Kidney epithelial cell (primary cell): ENCODE results near the gene KLHL29. TPM values are rescaled to one million over a fixed set of nuclear protein-coding genes. Genes with fewer than 3 reads are reported as not detected.

Experiments
- DNase-seq: peaks from one replicate; pipeline ENCODE4 v3.0.0-alpha.2; 2010; ENCODE audit warnings: low read depth
- H3K27me3 ChIP-seq: 2 replicates; pipeline ENCODE4 v1.6.0; 2011; ENCODE audit warnings: low read length; ENCODE audit not compliant: control insufficient read depth, insufficient read depth
- H3K36me3 ChIP-seq: 2 replicates; pipeline ENCODE4 v1.5.1; 2011; ENCODE audit warnings: low read length; ENCODE audit not compliant: control insufficient read depth, insufficient read depth
- H3K4me3 ChIP-seq: 2 replicates; pipeline ENCODE4 v1.5.1; 2011; ENCODE audit warnings: low read depth, mild to moderate bottlenecking, control low read depth, low read length
- CTCF ChIP-seq: IDR thresholded peaks from 2 replicates; pipeline ENCODE4 v1.5.1; 2011; ENCODE audit warnings: mild to moderate bottlenecking, moderate library complexity, low read length, control low read depth, inconsistent platforms; ENCODE audit not compliant: insufficient read depth, poor library complexity, severe bottlenecking
- total RNA-seq: library from RNA; depleted of rRNA; stranded (reverse); fragments of >200 nt; gene quantifications from 2 replicates; pipeline ENCODE4 v1.2.3, GENCODE V29; 2015

KLHL29 gene
- total RNA-seq, 1 donor from 2014 or later: 12.4 TPM

DNA sequence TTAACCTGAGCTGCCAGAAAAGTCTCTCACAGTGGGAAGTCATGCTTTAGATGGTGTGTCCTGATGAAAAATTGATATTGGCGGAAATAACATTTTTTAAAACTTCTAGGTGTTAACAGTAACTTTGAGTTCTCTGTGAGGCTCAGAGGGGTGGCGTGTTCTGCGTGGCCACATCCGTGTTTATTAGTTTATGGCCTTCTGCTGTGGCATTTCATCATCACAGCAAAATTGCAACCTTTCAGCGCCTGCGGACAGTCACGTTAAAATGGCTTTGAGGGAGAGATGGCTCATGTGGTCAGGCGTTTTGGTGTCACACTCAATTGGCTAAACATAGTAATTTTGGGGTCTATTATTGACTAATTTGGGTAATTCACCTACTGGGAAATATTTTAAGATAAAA is 42.4 kb downstream of the KLHL29 start:
- no peak for TF ChIP-seq CTCF
- Histone ChIP-seq H3K4me3 (no peak overlapping the region), H3K27me3 (no peaks in the 10 kb centered on the region), H3K36me3 (no peaks in the 10 kb centered on the region)
- no peak for DNase-seq

DNA sequence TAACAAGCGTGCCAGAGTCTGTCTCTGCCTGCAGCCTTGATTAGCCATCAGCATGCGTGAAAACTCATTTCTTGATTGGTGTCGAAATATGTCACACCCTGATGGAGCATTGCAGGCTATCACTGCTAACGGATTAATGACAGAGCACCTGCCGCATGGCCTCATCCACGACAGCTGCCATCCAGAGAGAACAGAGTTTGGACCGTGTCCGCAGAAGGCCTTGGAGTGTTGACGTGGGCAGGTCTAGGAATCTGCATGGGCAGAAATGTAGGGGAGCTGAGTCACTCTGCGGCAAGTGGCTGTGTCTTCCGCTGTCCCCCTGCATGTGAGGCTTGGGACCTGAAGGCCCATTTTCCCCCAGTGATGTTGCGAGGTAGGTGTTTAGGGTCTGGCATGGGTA is 43.0 kb downstream of the KLHL29 start:
- H3K36me3 ChIP-seq: no peaks in the 10 kb centered on the region
- TF ChIP-seq CTCF: no peak
- no peak for DNase-seq
- no peaks in the 10 kb centered on the region for H3K27me3 ChIP-seq
- H3K4me3 ChIP-seq: no peak overlapping the region

DNA sequence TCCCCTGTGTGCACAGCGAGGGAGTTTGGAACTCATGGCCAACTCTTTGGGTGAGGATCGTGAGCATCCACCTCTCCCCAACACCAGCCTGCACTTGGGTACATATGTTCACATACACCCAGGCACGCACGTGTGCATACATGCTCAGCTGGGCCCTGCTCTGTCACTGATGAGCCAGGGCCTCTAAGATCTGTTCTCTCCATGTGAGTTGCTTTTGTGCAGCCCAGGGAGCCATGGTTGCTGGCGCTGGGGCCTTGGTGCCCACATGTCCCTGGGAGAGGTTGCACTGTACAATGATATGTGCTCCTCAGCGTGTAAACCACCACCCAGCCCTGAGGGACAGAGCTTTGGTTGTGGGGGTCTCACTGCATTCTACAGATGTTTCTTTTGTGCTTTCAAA is 44.1 kb downstream of the KLHL29 start:
- Histone ChIP-seq H3K27me3 (no peaks in the 10 kb centered on the region), H3K36me3 (no peaks in the 10 kb centered on the region), H3K4me3 (no peak overlapping the region)
- TF ChIP-seq CTCF: no peak
- DNase-seq: no peak

DNA sequence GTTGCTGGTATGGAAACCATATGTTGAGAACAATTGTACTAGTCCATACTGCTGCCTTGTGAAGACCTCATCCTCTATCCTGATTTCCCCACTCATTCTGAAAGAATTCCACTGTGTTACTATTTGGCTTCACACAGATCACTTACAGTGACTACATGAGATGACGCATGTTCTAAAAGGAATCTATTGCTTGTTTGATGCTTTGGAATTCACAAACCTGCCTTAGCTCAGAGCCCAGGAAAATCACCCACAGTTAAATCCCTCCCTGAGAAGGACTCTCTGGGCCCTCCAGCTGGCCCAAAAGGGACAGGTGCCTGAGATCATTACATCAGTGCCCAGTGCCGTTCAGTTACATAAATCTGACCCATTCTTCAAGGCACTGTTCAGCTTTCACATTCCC is 45.3 kb downstream of the KLHL29 start:
- Histone ChIP-seq H3K4me3 (no peak overlapping the region), H3K36me3 (no peaks in the 10 kb centered on the region), H3K27me3 (no peaks in the 10 kb centered on the region)
- TF ChIP-seq CTCF: no peak
- no peak for DNase-seq

- TF ChIP-seq CTCF: no peak
- DNase-seq: no peak
- no peak overlapping the region for H3K4me3 ChIP-seq
- H3K36me3 ChIP-seq: no peaks in the 10 kb centered on the region
- no peaks in the 10 kb centered on the region for H3K27me3 ChIP-seq
These were observed 47.6 kb downstream of the KLHL29 start for GRCh38 chr2:23432531-23432930.

- no peak overlapping the region for H3K4me3 ChIP-seq
- no peaks in the 10 kb centered on the region for H3K27me3 ChIP-seq
- no peak for DNase-seq
- TF ChIP-seq CTCF: no peak
- H3K36me3 ChIP-seq: no peaks in the 10 kb centered on the region
These were observed 48.3 kb downstream of the KLHL29 start for GRCh38 chr2:23433282-23433681.
